ENCODE measurements around the gene MAT2A. TPM values are rescaled to one million over a fixed set of nuclear protein-coding genes. Genes with fewer than 3 reads are reported as not detected.

Gene MAT2A
- total RNA-seq, 4 donors from 2014 or later = 33.2 to 131 (median 56.0) TPM

DNA sequence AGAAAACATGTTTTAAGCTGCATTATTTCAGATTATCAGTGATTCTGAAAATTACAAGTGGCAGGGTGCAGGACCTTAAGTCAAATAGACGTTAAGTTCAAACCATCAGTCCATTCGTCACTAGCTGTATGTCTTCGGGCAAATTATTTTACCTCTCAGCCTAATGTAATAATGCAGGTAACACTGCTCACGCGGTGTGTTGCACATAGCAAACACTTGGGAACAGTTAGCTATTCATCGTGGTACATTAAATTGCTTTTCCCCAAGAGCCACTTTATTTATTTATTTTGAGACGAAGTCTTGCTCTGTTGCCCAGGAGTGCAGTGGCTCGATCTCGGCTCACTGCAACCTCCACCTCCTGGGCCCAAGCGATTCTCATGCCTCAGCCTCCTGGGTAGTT, 10.1 kb downstream of the MAT2A start:
- H3K4me3 ChIP-seq = no peak overlapping the region
- no peak for DNase-seq
- intact Hi-C loops (cut with DNase I; ENCODE audit: low total_unique reads) (no loop called here), in situ Hi-C loops (cut with MboI; ENCODE audit: low sequenced_read_pairs in 4 of 4) (loop anchor here in 1 of 4 donors (5.0 kb wide), 1 partner anchor 127 kb away; no protein-coding TSS in a partner anchor)
- peaks cover 20 to 34% of the 10 kb centered on the region in 2 donors for H3K4me1 ChIP-seq
- H3K9me3 ChIP-seq = no peaks in the 10 kb centered on the region
- TF ChIP-seq POLR2A (IDR thresholded peaks at IDR 0.05) = no peak
- TF ChIP-seq, protein P1, sequence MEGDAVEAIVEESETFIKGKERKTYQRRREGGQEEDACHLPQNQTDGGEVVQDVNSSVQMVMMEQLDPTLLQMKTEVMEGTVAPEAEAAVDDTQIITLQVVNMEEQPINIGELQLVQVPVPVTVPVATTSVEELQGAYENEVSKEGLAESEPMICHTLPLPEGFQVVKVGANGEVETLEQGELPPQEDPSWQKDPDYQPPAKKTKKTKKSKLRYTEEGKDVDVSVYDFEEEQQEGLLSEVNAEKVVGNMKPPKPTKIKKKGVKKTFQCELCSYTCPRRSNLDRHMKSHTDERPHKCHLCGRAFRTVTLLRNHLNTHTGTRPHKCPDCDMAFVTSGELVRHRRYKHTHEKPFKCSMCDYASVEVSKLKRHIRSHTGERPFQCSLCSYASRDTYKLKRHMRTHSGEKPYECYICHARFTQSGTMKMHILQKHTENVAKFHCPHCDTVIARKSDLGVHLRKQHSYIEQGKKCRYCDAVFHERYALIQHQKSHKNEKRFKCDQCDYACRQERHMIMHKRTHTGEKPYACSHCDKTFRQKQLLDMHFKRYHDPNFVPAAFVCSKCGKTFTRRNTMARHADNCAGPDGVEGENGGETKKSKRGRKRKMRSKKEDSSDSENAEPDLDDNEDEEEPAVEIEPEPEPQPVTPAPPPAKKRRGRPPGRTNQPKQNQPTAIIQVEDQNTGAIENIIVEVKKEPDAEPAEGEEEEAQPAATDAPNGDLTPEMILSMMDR (IDR thresholded peaks at IDR 0.05 in 4 of 5, conservative IDR thresholded peaks at IDR 0.05 in 1 of 5) = no peak
- H3K27me3 ChIP-seq = no peaks in the 10 kb centered on the region
- H3K27ac ChIP-seq = peak overlapping the region in 3 of 4 donors; percentile 53 to 99 (median 60)
- ATAC-seq = no peak
- peaks cover 0 to 31% of the 10 kb centered on the region in 2 donors for H3K36me3 ChIP-seq

GRCh38 chr2:85549826-85550225, 10.9 kb downstream of the MAT2A start:
- no peak for ATAC-seq

GRCh38 chr2:85550486-85550885, 11.5 kb downstream of the MAT2A start:
- TF ChIP-seq, protein P1 (IDR thresholded peaks at IDR 0.05 in 4 of 5, conservative IDR thresholded peaks at IDR 0.05 in 1 of 5) = no peak
- TF ChIP-seq POLR2A (IDR thresholded peaks at IDR 0.05) = no peak
- in situ Hi-C loops (cut with MboI; ENCODE audit: low sequenced_read_pairs in 4 of 4) = loop anchor here in 2 of 4 donors (5.0 kb wide), 1 partner anchor 128 kb away; no protein-coding TSS in a partner anchor
- peaks cover 0 to 30% of the 10 kb centered on the region in 2 donors for H3K36me3 ChIP-seq
- intact Hi-C loops (cut with DNase I; ENCODE audit: low total_unique reads) = loop anchor here (2.0 kb wide), 1 partner anchor 52 kb away; the partner anchor contains the start of gene TMEM150A
- H3K4me1 ChIP-seq = peaks cover 11 to 21% of the 10 kb centered on the region in 2 donors
- H3K4me3 ChIP-seq = no peak overlapping the region
- ATAC-seq (no peak), DNase-seq (no peak)
- H3K27ac ChIP-seq = peak overlapping the region; percentile 53 to 99 (median 56)
- H3K9me3 ChIP-seq = no peaks in the 10 kb centered on the region
- no peaks in the 10 kb centered on the region for H3K27me3 ChIP-seq

More at GRCh38 chr2:85549826-85550225, 10.9 kb downstream of the MAT2A start:
- no peak overlapping the region for H3K4me3 ChIP-seq
- in situ Hi-C loops (cut with MboI; ENCODE audit: low sequenced_read_pairs in 4 of 4) (loop anchor here in 3 of 4 donors (5.0 kb wide), 1 partner anchor 128 kb away; no protein-coding TSS in a partner anchor), intact Hi-C loops (cut with DNase I; ENCODE audit: low total_unique reads) (loop anchor here (2.0 kb wide), 1 partner anchor 53 kb away; the partner anchor contains the start of gene TMEM150A)
- H3K4me1 ChIP-seq = peaks cover 14 to 27% of the 10 kb centered on the region in 2 donors
- DNase-seq = no peak
- H3K27ac ChIP-seq = peak overlapping the region; percentile 53 to 99 (median 56)
- no peaks in the 10 kb centered on the region for H3K9me3 ChIP-seq
- H3K27me3 ChIP-seq = no peaks in the 10 kb centered on the region
- TF ChIP-seq POLR2A (IDR thresholded peaks at IDR 0.05) = no peak
- TF ChIP-seq, protein P1 (IDR thresholded peaks at IDR 0.05 in 4 of 5, conservative IDR thresholded peaks at IDR 0.05 in 1 of 5) = no peak
- peaks cover 0 to 31% of the 10 kb centered on the region in 2 donors for H3K36me3 ChIP-seq

DNA sequence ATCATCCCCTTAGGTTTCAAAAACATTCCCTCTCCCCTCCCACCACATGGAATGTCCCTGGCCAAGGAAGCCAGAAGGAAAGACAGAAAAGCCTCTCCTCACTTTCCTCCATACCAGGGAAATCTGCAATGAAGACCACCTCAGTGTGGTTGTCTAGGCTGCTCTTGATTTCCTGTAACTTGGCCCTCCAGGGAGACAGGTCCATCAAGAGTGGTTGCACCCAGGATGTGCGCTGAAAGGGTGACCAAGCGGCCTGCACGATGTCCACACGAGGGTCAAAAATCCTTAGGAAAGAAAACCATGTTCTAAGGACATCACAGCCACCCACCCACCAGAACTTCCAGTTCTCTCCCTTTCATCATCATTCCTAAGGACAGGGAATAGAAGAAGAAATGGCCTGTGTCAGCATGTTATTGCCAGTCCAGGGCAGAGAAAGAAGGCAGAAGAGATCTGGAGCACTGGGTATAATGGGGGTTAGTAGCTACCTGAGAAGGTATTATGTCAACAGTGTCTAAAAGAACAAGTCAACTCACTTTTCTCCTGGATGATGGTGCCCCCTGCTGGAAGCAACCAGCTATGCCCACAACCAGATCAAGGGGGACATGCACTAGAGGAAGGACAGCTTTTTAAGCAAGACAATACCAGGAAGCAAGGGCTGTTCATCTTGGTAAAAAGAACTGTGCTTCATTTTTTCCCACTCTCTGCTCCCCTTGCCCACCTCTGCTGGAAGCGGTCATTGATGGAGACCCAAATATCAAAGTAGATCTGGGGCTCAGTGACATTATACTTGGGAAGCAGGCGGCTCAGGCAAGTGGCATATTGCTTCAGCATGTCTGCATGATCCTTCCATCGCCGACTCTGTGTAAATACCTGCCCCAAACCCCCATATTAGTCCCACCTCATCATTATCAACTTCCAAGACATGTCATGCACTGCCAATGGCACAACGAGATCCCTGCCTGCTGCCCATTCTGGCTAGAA, 13.0 kb downstream of the MAT2A start:
- DNase-seq = peak; percentile 71 to 85
- no peaks in the 10 kb centered on the region for H3K9me3 ChIP-seq
- intact Hi-C loops (cut with DNase I; ENCODE audit: low total_unique reads) (loop anchor here (1.0 to 2.0 kb wide), 3 partner anchors 51 to 161 kb away; partner anchors contain the start of gene TMEM150A), in situ Hi-C loops (cut with MboI; ENCODE audit: low sequenced_read_pairs in 4 of 4) (loop anchor here in 2 of 4 donors (5.0 kb wide), 1 partner anchor 130 kb away; no protein-coding TSS in a partner anchor)
- TF ChIP-seq POLR2A (IDR thresholded peaks at IDR 0.05) = peak in 1 of 2 donors; percentile 12
- TF ChIP-seq, protein P1 (IDR thresholded peaks at IDR 0.05 in 4 of 5, conservative IDR thresholded peaks at IDR 0.05 in 1 of 5) = peak; percentile 90 to 96 (median 92)
- peaks cover 0 to 40% of the 10 kb centered on the region in 2 donors for H3K36me3 ChIP-seq
- no peak overlapping the region for H3K4me3 ChIP-seq
- no peaks in the 10 kb centered on the region for H3K27me3 ChIP-seq
- peak overlapping the region; percentile 53 to 99 (median 64) for H3K27ac ChIP-seq
- ATAC-seq = peak; percentile 67 to 89
- peaks cover 5 to 13% of the 10 kb centered on the region in 2 donors for H3K4me1 ChIP-seq
